K562 (cell line): Measurements from ENCODE around the gene XPC.

Experiments
- SP1 ChIP-seq: sonication (generic); formaldehyde crosslinking; IDR thresholded peaks from 2 replicates; pipeline ENCODE4 v1.8.1; 2022; ENCODE audit warnings: mild to moderate bottlenecking, missing genetic modification reagents
- ZNF707 ChIP-seq: fragments of 250-450 bp; sonication (Bioruptor Pico); conservative IDR thresholded peaks from 2 replicates; pipeline ENCODE4 v1.8.0; 2022; ENCODE audit warnings: inconsistent platforms, mild to moderate bottlenecking, moderate library complexity

GRCh38 chr3:14128724-14129123 lies 49.7 kb downstream of the XPC start:
- TF ChIP-seq ZNF707 (no peak), SP1 (CRISPR knock-in tag) (no peak)
